ENCODE results near the gene C2CD2.

DNA sequence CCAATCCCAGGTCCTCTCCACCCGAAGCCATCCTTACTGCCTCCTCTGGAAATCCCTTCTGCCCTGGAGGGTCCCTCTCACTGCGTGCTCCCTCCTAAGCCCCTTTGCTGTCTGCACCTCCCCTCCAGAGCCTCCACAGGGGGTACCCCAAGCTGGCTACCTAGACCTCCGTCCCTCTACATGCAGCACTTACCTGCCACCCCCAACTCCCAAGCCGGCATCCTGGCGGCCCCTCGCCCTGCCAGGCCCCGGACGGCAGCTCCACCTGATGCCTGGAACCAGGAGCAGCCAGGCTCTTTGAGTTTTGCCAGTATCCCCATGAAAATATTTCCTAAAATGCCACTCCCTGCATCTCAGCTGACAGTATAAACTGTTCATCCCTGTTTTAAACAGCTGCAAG is 78.7 kb downstream of the C2CD2 start:
- TF ChIP-seq SIN3A (IDR thresholded peaks at IDR 0.05; ENCODE audit: low read depth, low read length) (no peak), POLR2A (IDR thresholded peaks at IDR 0.05; ENCODE audit: low read depth, low read length) (no peak), CTCF (IDR thresholded peaks at IDR 0.05 in 2 of 3, conservative IDR thresholded peaks at IDR 0.05 in 1 of 3; ENCODE audit: control insufficient read depth in 2 of 3, extremely low read depth in 1 of 3, insufficient read depth in 1 of 3, low read depth in 3 of 3, low read length in 3 of 3) (no peak), SREBF2 (IDR thresholded peaks at IDR 0.05; ENCODE audit: low read length) (no peak), STAT3 (IDR thresholded peaks at IDR 0.05; ENCODE audit: low read depth, low read length) (no peak), EZH2 (IDR thresholded peaks at IDR 0.05; ENCODE audit: borderline replicate concordance, control insufficient read depth, low read depth, low read length) (no peak), ELK1 (IDR thresholded peaks at IDR 0.05; ENCODE audit: low read depth, low read length) (no peak), MXI1 (IDR thresholded peaks at IDR 0.05; ENCODE audit: low read depth, low read length) (no peak), ATF7 (IDR thresholded peaks at IDR 0.05; ENCODE audit: low read depth) (no peak), REST (IDR thresholded peaks at IDR 0.05; ENCODE audit: low read depth, low read length) (no peak), ZZZ3 (IDR thresholded peaks at IDR 0.05; ENCODE audit: control insufficient read depth, insufficient read length, low read depth) (no peak), CBX3 (IDR thresholded peaks at IDR 0.05; ENCODE audit: borderline replicate concordance, low read depth) (no peak)
- TF ChIP-seq, protein P1, sequence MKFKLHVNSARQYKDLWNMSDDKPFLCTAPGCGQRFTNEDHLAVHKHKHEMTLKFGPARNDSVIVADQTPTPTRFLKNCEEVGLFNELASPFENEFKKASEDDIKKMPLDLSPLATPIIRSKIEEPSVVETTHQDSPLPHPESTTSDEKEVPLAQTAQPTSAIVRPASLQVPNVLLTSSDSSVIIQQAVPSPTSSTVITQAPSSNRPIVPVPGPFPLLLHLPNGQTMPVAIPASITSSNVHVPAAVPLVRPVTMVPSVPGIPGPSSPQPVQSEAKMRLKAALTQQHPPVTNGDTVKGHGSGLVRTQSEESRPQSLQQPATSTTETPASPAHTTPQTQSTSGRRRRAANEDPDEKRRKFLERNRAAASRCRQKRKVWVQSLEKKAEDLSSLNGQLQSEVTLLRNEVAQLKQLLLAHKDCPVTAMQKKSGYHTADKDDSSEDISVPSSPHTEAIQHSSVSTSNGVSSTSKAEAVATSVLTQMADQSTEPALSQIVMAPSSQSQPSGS (IDR thresholded peaks at IDR 0.05; ENCODE audit: low read length), result no peak

Data from GM12878 (cell line).